Trophoblast cell (in vitro differentiated cells and primary cell): Measurements from ENCODE around the gene PABPC4L.

Source experiments
- DNase-seq, 2 donors: peaks; one replicate each; pipeline ENCODE4 v3.0.0-alpha.2; 2016
- H2AFZ ChIP-seq: 2 replicates; pipeline ENCODE4 v1.6.1; 2013; ENCODE audit warnings: low read length, moderate library complexity, mild to moderate bottlenecking; ENCODE audit not compliant: insufficient read depth, poor library complexity
- H2AK5ac ChIP-seq: 2 replicates; pipeline ENCODE4 v1.6.1; 2013; ENCODE audit warnings: mild to moderate bottlenecking, low read length
- H2BK120ac ChIP-seq: 2 replicates; pipeline ENCODE4 v1.6.1; 2013; ENCODE audit warnings: low read length, mild to moderate bottlenecking, moderate library complexity; ENCODE audit not compliant: insufficient read depth, poor library complexity
- H2BK12ac ChIP-seq: 2 replicates; pipeline ENCODE4 v1.6.1; 2013; ENCODE audit warnings: mild to moderate bottlenecking, low read length, moderate library complexity
- H2BK5ac ChIP-seq: 2 replicates; pipeline ENCODE4 v1.6.1; 2013; ENCODE audit warnings: low read length, low read depth, moderate library complexity, mild to moderate bottlenecking; ENCODE audit not compliant: poor library complexity
- H3K14ac ChIP-seq: 2 replicates; pipeline ENCODE4 v1.6.1; 2013; ENCODE audit warnings: mild to moderate bottlenecking, low read length
- H3K18ac ChIP-seq: 2 replicates; pipeline ENCODE4 v1.6.1; 2013; ENCODE audit warnings: mild to moderate bottlenecking, low read length
- H3K23ac ChIP-seq: 2 replicates; pipeline ENCODE4 v1.6.1; 2013; ENCODE audit warnings: low read length
- H3K27ac ChIP-seq: 2 replicates; pipeline ENCODE4 v1.5.1; 2013; ENCODE audit warnings: low read depth, mild to moderate bottlenecking, inconsistent platforms, low read length, moderate library complexity
- H3K27me3 ChIP-seq: 2 replicates; pipeline ENCODE4 v1.6.1; 2013; ENCODE audit warnings: inconsistent platforms, mild to moderate bottlenecking, low read length, moderate library complexity; ENCODE audit not compliant: insufficient read depth
- H3K36me3 ChIP-seq, 2 experiments: 1 replicate in 1 of 2; 2 replicates in 1 of 2; pipeline ENCODE4 v1.6.1; 2013; ENCODE audit warnings: low read length in 2 of 2, mild to moderate bottlenecking in 2 of 2, moderate library complexity in 1 of 2; ENCODE audit not compliant: insufficient read depth in 2 of 2, control insufficient read depth in 1 of 2
- H3K4ac ChIP-seq: 2 replicates; pipeline ENCODE4 v1.6.1; 2013; ENCODE audit warnings: low read depth, mild to moderate bottlenecking, low read length, moderate library complexity
- H3K4me1 ChIP-seq, 2 experiments: 1 replicate in 1 of 2; 2 replicates in 1 of 2; pipeline ENCODE4 v1.6.1; 2013; ENCODE audit warnings: low read length in 2 of 2, mild to moderate bottlenecking in 2 of 2, moderate library complexity in 1 of 2; ENCODE audit not compliant: insufficient read depth in 2 of 2, control insufficient read depth in 1 of 2
- H3K4me2 ChIP-seq: 2 replicates; pipeline ENCODE4 v1.6.1; 2013; ENCODE audit warnings: inconsistent platforms, mild to moderate bottlenecking, low read length, moderate library complexity
- H3K4me3 ChIP-seq: 2 replicates; pipeline ENCODE4 v1.5.1; 2013; ENCODE audit warnings: mild to moderate bottlenecking, low read depth, low read length, inconsistent platforms
- H3K79me1 ChIP-seq: one replicate; pipeline ENCODE4 v1.6.1; 2013; ENCODE audit warnings: low read length
- H3K79me2 ChIP-seq: 2 replicates; pipeline ENCODE4 v1.6.1; 2013; ENCODE audit warnings: low read length, mild to moderate bottlenecking; ENCODE audit not compliant: control insufficient read depth, insufficient read depth, poor library complexity
- H3K9ac ChIP-seq: 2 replicates; pipeline ENCODE4 v1.6.1; 2013; ENCODE audit warnings: mild to moderate bottlenecking, low read length
- H3K9me3 ChIP-seq: 2 replicates; pipeline ENCODE4 v1.6.1; 2013; ENCODE audit warnings: low read depth, mild to moderate bottlenecking, control low read depth, inconsistent platforms, low read length; ENCODE audit not compliant: insufficient read depth
- H4K12ac ChIP-seq: 2 replicates; pipeline ENCODE4 v1.6.1; 2013; ENCODE audit warnings: low read depth, mild to moderate bottlenecking, low read length, moderate library complexity
- H4K8ac ChIP-seq: 2 replicates; pipeline ENCODE4 v1.6.1; 2013; ENCODE audit warnings: low read depth, mild to moderate bottlenecking, low read length, moderate library complexity
- H4K91ac ChIP-seq: one replicate; pipeline ENCODE4 v1.6.1; 2013; ENCODE audit warnings: low read depth, mild to moderate bottlenecking, low read length, moderate library complexity
- WGBS: extraction: QIAGEN DNeasy Blood & Tissue Kit; methylation state at CpG from one replicate; pipeline ENCODE4 v1.1.7; 2013; ENCODE audit warnings: missing lambda C conversion rate; ENCODE audit not compliant: insufficient read length, insufficient coverage; ENCODE audit errors: extremely low coverage; 5-methylcytosine and 5-hydroxymethylcytosine counted together

PABPC4L gene

GRCh38 chr4:134174271-134174670 lies 27.3 kb downstream of the PABPC4L start:
- H3K4me2 ChIP-seq = no peak overlapping the region
- no peak overlapping the region for H3K14ac ChIP-seq
- H3K27me3 ChIP-seq = no peaks in the 10 kb centered on the region
- H3K18ac ChIP-seq = no peak overlapping the region
- H3K4me1 ChIP-seq = no peaks in the 10 kb centered on the region
- H3K27ac ChIP-seq = no peak overlapping the region
- no peak overlapping the region for H2BK120ac ChIP-seq
- no CpG with 5 or more reads among the region's 1 CpG for WGBS
- no peak overlapping the region for H2BK5ac ChIP-seq
- H3K9me3 ChIP-seq = no peaks in the 10 kb centered on the region
- no peak overlapping the region for H3K9ac ChIP-seq
- H2AK5ac ChIP-seq = no peak overlapping the region
- no peak overlapping the region for H2AFZ ChIP-seq
- H3K79me1 ChIP-seq = no peaks in the 10 kb centered on the region
- peak in 1 of 2 donors; percentile 1 for DNase-seq
- no peak overlapping the region for H3K4ac ChIP-seq
- no peak overlapping the region for H3K4me3 ChIP-seq
- H4K12ac ChIP-seq = no peak overlapping the region
- no peaks in the 10 kb centered on the region for H3K36me3 ChIP-seq
- H2BK12ac ChIP-seq = no peak overlapping the region
- no peaks in the 10 kb centered on the region for H3K79me2 ChIP-seq
- no peak overlapping the region for H4K8ac ChIP-seq
- no peak overlapping the region for H3K23ac ChIP-seq
- H4K91ac ChIP-seq = no peak overlapping the region

- Histone ChIP-seq H3K23ac (no peak overlapping the region), H2BK5ac (no peak overlapping the region), H3K4ac (no peak overlapping the region), H3K9me3 (no peaks in the 10 kb centered on the region), H3K27me3 (no peaks in the 10 kb centered on the region), H2BK12ac (no peak overlapping the region), H3K4me1 (no peaks in the 10 kb centered on the region), H4K12ac (no peak overlapping the region), H4K8ac (no peak overlapping the region), H3K14ac (no peak overlapping the region), H3K79me1 (no peaks in the 10 kb centered on the region), H2AK5ac (no peak overlapping the region), H3K9ac (no peak overlapping the region), H3K79me2 (no peaks in the 10 kb centered on the region), H2BK120ac (no peak overlapping the region), H4K91ac (no peak overlapping the region), H2AFZ (no peak overlapping the region), H3K4me2 (no peak overlapping the region), H3K36me3 (no peaks in the 10 kb centered on the region), H3K4me3 (no peak overlapping the region), H3K27ac (no peak overlapping the region), H3K18ac (no peak overlapping the region)
- WGBS = no CpG with 5 or more reads among the region's 2 CpGs
- no peak for DNase-seq
These were observed 41.4 kb downstream of the PABPC4L start for GRCh38 chr4:134160211-134160610.

GRCh38 chr4:134154097-134154496 lies 47.5 kb downstream of the PABPC4L start:
- no peak for DNase-seq
- Histone ChIP-seq H2AK5ac (no peak overlapping the region), H4K12ac (no peak overlapping the region), H3K9me3 (no peaks in the 10 kb centered on the region), H3K79me1 (no peaks in the 10 kb centered on the region), H3K79me2 (no peaks in the 10 kb centered on the region), H3K36me3 (no peaks in the 10 kb centered on the region), H3K27me3 (no peaks in the 10 kb centered on the region), H2AFZ (no peak overlapping the region), H3K4ac (no peak overlapping the region), H2BK5ac (no peak overlapping the region), H3K23ac (no peak overlapping the region), H3K4me1 (no peaks in the 10 kb centered on the region), H4K8ac (no peak overlapping the region), H4K91ac (no peak overlapping the region), H3K18ac (no peak overlapping the region), H3K14ac (no peak overlapping the region), H3K4me2 (no peak overlapping the region), H2BK12ac (no peak overlapping the region), H3K27ac (no peak overlapping the region), H3K9ac (no peak overlapping the region), H3K4me3 (no peak overlapping the region), H2BK120ac (no peak overlapping the region)
- no CpG with 5 or more reads among the region's 4 CpGs for WGBS

- Histone ChIP-seq H3K27ac (no peak overlapping the region), H3K79me1 (no peaks in the 10 kb centered on the region), H4K8ac (no peak overlapping the region), H3K9me3 (no peaks in the 10 kb centered on the region), H3K4ac (no peak overlapping the region), H2BK12ac (no peak overlapping the region), H2AFZ (no peak overlapping the region), H2BK120ac (no peak overlapping the region), H3K4me1 (no peaks in the 10 kb centered on the region), H4K91ac (no peak overlapping the region), H2BK5ac (no peak overlapping the region), H4K12ac (no peak overlapping the region), H3K14ac (no peak overlapping the region), H2AK5ac (no peak overlapping the region), H3K18ac (no peak overlapping the region), H3K36me3 (no peaks in the 10 kb centered on the region), H3K79me2 (no peaks in the 10 kb centered on the region), H3K4me2 (no peak overlapping the region), H3K4me3 (no peak overlapping the region), H3K27me3 (no peaks in the 10 kb centered on the region), H3K9ac (no peak overlapping the region), H3K23ac (no peak overlapping the region)
- no peak for DNase-seq
These were observed 53.6 kb downstream of the PABPC4L start for GRCh38 chr4:134147941-134148340.
